Heart left ventricle (tissue), 13 donors: ENCODE measurements around the gene LGR6.

ENCODE experiments used
- CTCF ChIP-seq, 12 donors: fragments of 200-600 bp; sonication (generic) in 4 of 12; IDR thresholded peaks; one replicate each; pipeline versions ENCODE4 v1.5.0 to v1.8.0; 2018 to 2022; ENCODE audit warnings: antibody characterized with exemption in 12 of 12, mild to moderate bottlenecking in 5 of 12
- POLR2A ChIP-seq, 2 donors: fragments of 450-650 bp; IDR thresholded peaks; one replicate each; pipeline ENCODE4 v1.6.1; 2017; ENCODE audit warnings: antibody characterized with exemption in 2 of 2, mild to moderate bottlenecking in 2 of 2, moderate library complexity in 2 of 2
- donor health status: ischemic (EF 13 %, LVEDD 7.1; RV severe dilation, severe dysfunction).
- donor health status: DM: no; HTN: yes; CAD: no.
- donor health status: DM: no; HTN: no; CAD: no.
- donor health status: ischemic (EF 25% LVEDD 6.9; RV normal size, moderate dysfunction).
- donor health status: ischemic (EF 25% LVEDD 5.7; RV mildly dilated, moderate dysfunction).
- donor health status: ischemic (EF 35%, LVEDD 5.7; RV mildly dilated, moderate dysfunction).
- donor health status: nonischemic (EF 11% LVEDD 7.7; RV severe dilation, severe dysfunction).
- donor health status: DM: yes; HTN: yes; CAD: no.
- donor health status: PGD.
- donor health status: ischemic (EF 29% LVEDD 5.4; RV normal size, mild dysfunction).
- donor health status: nonischemic (EF 23%, LVEDD 6.1; RV moderate dilation, normal function).

GRCh38 chr1:202243006-202243405 lies 49.4 kb downstream of the LGR6 start:
- no peak for TF ChIP-seq CTCF (IDR thresholded peaks at IDR 0.05)
- TF ChIP-seq POLR2A (IDR thresholded peaks at IDR 0.05) = no peak
